ENCODE data around the gene ZNF738.

The ZNF738 gene

DNA sequence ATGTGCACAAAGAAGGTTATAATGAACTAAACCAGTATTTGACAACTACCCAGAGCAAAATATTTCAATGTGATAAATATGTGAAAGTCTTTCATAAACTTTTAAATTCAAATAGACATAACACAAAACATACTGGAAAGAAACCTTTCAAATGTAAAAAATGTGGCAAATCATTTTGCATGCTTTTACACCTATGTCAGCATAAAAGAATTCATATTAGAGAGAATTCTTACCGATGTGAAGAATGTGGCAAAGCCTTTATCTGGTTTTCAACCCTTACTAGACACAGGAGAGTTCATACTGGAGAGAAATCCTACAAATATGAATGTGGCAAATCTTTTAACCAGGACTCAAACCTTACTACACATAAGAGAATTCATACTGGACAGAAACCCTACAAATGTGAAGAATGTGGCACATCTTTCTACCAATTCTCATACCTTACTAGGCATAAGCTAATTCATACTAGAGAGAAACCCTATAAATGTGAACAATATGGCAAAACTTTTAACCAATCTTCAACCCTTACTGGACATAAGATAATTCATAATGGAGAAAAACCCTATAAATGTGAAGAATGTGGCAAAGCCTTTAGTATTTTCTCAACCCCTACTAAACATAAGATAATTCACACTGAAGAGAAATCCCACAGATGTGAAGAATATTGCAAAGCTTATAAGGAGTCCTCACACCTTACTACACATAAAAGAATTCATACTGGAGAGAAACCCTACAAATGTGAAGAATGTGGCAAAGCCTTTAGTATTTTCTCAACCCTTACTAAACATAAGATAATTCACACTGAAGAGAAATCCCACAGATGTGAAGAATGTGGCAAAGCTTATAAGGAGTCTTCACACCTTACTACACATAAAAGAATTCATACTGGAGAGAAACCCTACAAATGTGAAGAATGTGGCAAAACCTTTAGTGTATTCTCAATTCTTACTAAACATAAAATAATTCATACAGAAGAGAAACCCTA is 64.5 kb downstream of the ZNF738 start:
- no peak for DNase-seq

Measured in activated CD4-positive, alpha-beta T cell treated with anti-CD3 and anti-CD28 coated beads, Interleukin-2, amount 50 U/mL, for 48 hours (primary cell).